DMS153 treated with DMSO at 0.1 percent for 48 hours (cell line): Measurements from ENCODE around the gene RANGAP1.

Experiments used
- DNase-seq: peaks from one replicate; lab custom pipeline; 2025; ENCODE audit not compliant: unreplicated experiment; lab: John Stamatoyannopoulos, UW

The RANGAP1 gene, protein sequence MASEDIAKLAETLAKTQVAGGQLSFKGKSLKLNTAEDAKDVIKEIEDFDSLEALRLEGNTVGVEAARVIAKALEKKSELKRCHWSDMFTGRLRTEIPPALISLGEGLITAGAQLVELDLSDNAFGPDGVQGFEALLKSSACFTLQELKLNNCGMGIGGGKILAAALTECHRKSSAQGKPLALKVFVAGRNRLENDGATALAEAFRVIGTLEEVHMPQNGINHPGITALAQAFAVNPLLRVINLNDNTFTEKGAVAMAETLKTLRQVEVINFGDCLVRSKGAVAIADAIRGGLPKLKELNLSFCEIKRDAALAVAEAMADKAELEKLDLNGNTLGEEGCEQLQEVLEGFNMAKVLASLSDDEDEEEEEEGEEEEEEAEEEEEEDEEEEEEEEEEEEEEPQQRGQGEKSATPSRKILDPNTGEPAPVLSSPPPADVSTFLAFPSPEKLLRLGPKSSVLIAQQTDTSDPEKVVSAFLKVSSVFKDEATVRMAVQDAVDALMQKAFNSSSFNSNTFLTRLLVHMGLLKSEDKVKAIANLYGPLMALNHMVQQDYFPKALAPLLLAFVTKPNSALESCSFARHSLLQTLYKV

DNA sequence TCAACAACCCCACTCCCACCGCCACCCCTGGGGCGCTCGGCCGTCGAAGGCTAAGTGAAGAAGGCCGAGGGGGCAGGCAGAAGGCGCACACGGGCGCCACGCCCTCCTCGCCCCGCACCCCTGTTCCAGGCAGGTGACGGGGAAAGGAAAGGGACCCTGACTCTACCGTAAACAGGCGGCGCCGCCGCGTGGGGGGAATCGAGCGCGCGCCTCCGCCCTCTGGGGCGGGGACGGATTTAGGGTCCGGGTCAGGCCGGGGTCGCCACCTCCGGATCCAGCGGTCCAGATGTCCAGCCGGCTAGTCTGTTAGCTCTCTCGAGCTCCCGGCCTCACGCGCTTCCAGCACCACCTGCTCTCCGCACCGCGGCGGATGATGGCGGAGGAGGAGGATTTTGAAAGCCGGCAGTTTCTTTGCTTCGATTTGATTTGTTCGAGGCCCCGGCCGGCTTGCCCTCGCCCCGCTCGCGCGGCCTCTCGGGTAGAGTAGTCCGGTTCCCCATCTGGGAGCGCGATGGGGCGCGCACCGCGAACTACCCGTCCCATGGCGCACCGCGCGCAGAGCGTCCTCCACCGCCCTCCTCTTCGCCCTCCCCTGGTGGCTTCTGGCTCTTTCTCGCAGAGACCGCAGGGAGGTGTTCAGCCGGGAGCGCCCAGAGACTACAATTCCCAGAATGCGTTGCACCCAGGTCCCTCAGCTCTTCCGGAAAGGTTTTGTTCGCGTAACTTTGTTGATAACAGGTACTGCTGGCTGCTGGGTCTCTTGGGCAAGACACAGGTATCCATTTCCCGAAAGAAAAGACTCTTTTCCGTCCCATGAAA, at the start of gene RANGAP1:
RANGAP1 (minus strand) TSS at position 368 of the 819 bp plus-strand sequence. CDS start 5,143 bp downstream, outside the sequence.
- peak; percentile 97 for DNase-seq

- DNase-seq, result no peak
Observed at GRCh38 chr22:41334951-41335635, 49.1 kb upstream of the RANGAP1 start.

DNA sequence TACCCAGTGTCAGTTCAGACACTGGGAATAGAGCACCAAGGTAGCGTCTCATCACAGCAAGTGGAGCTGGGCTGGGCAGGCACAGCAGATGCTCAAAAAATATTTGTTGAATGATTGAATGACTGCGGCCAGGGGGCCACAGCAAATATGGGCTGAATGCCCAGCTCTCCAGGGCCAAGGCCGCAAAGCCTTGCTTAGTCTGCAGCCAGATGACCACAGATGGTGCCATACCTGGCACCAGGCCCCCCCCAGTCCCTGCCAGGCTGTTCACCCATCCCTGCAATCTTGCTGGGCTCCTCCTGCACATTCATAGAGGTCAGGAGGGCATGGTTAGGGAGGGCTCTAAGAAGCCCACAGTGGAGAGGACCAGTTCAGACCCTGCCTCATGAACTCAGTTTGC, 48.2 kb upstream of the RANGAP1 start:
- no peak for DNase-seq

DNA sequence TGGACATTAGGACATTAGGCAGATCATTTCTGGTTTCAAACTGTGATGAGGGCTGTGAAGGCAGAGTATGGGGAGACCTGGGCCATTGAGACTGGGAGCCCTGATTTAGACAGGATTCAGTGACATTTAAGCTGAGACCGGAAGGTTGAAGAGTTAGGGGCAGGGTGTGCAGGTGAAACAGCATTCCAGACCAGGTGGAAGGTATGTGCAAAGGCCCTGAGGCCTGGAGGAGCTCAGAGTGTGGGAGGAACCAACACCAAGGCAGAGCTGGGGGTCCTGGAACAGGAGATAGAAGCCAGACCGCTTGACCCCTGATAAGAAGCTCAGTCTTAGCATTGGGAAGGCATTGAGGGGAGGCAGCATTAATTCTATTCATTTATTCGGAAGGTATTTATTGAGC, 47.8 kb upstream of the RANGAP1 start:
- no peak for DNase-seq

GRCh38 chr22:41332217-41332939, 46.4 kb upstream of the RANGAP1 start:
- no peak for DNase-seq

GRCh38 chr22:41330169-41330568, 44.2 kb upstream of the RANGAP1 start:
- no peak for DNase-seq

DNA sequence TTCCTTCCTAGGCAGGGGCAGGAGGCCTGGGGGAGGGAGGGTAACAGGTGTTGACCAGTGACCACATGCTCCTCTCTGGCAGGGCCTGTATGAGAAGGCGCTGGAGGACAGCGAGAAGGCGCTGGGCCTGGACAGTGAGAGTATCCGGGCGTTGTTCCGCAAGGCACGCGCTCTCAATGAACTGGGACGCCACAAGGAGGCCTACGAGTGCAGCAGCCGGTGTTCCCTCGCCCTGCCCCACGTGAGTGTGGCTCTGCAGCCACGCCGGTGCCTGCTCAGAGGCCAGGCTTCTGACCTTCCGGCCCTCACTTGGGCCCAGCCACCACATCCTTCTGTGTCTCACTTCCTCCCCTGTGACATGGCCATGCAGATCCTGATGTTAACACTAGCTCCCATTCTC, 41.1 kb upstream of the RANGAP1 start:
- no peak for DNase-seq

DNA sequence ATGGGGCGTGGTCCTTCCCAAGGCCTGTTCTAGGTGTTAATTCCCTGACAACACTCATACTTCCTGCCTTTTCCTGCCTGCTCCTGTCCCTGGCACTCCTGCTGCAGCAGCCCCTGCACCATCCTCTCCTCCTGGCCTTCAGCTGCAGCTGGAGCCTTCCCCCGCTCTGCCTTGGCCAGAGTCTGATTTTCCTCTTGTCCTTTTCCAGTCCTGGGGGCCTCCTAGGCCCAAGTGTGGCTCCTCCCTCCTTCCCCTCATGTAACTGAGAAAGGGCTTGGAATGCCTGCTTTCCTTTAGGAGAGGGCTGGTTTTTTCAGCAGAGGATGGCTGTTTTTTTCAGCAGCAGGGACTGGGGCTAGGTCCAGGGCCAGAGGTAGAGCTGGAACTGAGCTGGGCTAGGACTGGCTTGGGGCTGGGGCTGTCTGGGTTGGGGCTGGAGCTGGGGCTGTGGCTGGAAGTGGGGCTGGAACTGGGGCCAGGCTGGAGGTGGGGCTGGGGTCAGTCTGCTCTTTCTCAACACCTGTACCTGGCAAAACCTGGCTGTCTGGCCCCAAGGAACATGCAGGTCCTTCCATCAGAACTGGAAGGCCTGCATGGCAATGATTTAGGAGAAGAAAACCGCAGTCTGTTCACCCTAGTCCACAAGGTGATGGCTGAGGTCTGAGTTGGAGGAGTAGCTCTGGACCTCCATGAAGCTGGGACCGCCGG, 39.0 kb upstream of the RANGAP1 start:
- DNase-seq, result no peak

GRCh38 chr22:41320416-41321240, 34.6 kb upstream of the RANGAP1 start:
- no peak for DNase-seq

DNA sequence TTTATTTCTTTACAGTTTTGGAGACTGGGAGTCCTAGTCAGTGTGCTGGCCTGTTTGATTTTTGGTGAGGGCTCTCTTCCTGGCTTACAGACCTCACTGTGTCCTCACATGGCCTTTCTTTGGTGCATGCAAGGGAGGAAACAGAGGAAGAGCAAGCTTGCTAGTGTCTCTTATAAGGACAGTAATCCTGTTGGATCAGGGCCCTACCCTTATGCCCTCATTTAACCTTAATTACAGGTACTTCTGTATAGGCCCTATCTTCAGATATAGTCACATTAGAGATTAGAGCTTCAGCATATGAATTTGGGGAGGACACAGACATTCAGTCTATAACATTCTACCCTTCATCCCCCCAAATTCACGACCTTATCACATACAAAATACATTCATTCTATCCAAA, 29.6 kb upstream of the RANGAP1 start:
- no peak for DNase-seq

DNA sequence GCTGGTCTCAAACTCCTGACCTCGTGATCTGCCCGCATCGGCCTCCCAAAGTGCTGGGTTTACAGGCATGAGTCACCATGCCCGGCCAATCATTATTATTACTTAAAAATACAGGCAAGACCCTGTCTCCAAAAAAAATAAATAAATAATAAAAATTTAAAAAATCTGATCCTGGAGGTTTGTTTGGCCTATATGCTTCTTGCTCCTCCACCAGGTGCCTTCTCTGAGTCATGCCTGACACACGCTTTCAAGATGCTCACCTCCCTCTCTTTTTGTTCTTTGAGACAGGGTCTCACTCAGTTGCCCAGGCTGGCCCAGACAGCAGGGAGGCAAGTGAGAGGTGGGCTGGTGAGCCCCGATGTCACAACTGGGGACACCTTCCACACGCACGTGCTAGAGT, 28.8 kb upstream of the RANGAP1 start:
- DNase-seq, result no peak

- no peak for DNase-seq
Observed at GRCh38 chr22:41311487-41311886, 25.5 kb upstream of the RANGAP1 start.

DNA sequence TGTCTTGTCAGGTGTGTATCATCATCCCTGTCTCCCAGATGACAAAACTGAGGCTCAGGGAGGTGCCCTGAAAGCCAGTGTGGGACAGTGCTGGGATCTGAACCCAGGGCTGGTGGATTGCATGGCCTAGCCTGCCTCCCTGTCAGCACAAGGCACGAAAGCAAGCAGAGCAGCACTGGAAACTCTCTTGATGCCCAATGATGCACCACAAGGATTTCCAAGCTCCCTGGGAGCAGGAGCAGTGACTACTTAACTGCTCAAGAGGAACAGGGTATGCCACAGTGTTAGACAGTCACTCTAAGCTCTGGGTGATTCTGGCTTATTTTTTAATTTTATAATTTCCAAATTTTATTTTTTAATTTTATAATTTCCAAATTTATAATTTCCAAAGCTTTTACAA, 24.3 kb upstream of the RANGAP1 start:
- no peak for DNase-seq

- no peak for DNase-seq
Observed at GRCh38 chr22:41308544-41308947, 22.6 kb upstream of the RANGAP1 start.

DNA sequence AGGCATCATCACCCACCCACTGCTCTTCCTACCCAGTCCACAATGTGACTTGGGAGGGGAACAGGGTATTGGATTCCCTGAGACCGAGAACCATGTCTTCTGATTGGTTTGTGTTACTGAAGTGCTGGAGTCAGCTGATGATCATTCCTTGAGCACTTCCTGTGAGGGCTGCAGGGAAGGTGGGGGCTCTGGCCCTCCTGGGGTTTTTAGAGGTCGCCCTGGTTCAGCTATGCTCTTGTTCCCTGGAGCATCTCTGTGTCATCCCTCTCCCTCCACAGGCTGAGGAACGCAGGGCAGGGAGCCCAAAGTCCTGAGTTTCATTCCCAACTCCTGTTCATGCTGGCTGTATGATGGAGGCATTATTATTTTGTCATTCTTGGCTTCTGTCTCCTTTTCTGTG, 22.1 kb upstream of the RANGAP1 start:
- DNase-seq, result no peak

- no peak for DNase-seq
Observed at GRCh38 chr22:41305646-41306045, 19.7 kb upstream of the RANGAP1 start.

DNA sequence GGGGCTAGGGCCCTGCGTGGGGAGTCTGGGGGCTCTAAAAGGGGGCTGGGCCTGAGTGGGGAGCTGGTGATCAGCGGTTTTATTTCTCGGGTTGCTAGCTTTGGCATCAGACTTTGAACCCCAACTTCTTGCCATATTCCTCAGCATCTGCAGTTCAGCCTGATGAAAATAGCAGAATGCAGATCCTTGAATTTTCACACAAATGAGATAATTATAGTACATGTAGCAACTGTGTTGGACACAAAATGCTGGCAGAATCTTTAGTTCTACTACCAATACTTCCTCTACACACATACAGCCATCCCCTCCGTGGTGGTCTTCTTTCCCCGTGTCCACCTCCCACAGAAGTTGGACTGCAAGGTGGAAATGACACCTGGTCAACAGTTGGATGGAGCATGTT, 16.8 kb upstream of the RANGAP1 start:
- DNase-seq, result no peak

- no peak for DNase-seq
Observed at GRCh38 chr22:41302021-41302767, 16.2 kb upstream of the RANGAP1 start.
